Esophagus muscularis mucosa (tissue), 3 donors: ENCODE measurements around the gene GRIK3.

Experiments used
- POLR2A ChIP-seq: fragments of 450-650 bp; IDR thresholded peaks from one replicate; pipeline ENCODE4 v1.6.1; 2017; ENCODE audit warnings: antibody characterized with exemption, moderate library complexity, mild to moderate bottlenecking, low read depth
- POLR2AphosphoS5 ChIP-seq, 2 donors: sonication (generic); formaldehyde crosslinking; IDR thresholded peaks; one replicate each; pipeline ENCODE4 v1.6.1; 2017; ENCODE audit warnings: antibody characterized with exemption in 2 of 2
- TF ChIP-seq, protein P1 (sequence below), 3 experiments: fragments of 200-600 bp in 2 of 3; fragments of 450-650 bp in 1 of 3; sonication (generic) in 2 of 3; IDR thresholded peaks; one replicate each; pipeline ENCODE4 v1.5.1; 2017 to 2019; ENCODE audit warnings: antibody characterized with exemption in 3 of 3, mild to moderate bottlenecking in 2 of 3, moderate library complexity in 1 of 3

DNA sequence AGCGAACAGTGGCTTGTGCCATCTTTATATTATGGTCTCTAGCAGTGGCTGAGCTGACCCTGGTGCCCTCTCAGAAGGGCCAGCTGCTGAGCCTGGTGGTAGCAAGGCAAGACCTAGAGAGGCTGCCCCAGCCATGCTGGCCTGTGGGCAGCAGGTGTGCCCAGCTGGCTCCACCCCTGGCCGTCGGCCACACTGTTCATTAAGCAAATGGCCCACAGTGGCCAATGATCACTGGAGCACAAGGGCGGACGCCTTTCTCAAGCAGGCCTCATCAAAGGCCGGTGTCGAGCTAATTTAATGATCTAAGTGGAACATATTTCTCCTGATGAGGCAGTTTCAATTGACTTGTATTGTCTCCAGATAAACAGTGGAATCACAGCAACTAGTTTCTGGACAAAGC, 89.4 kb downstream of the GRIK3 start:
- TF ChIP-seq, protein P1, sequence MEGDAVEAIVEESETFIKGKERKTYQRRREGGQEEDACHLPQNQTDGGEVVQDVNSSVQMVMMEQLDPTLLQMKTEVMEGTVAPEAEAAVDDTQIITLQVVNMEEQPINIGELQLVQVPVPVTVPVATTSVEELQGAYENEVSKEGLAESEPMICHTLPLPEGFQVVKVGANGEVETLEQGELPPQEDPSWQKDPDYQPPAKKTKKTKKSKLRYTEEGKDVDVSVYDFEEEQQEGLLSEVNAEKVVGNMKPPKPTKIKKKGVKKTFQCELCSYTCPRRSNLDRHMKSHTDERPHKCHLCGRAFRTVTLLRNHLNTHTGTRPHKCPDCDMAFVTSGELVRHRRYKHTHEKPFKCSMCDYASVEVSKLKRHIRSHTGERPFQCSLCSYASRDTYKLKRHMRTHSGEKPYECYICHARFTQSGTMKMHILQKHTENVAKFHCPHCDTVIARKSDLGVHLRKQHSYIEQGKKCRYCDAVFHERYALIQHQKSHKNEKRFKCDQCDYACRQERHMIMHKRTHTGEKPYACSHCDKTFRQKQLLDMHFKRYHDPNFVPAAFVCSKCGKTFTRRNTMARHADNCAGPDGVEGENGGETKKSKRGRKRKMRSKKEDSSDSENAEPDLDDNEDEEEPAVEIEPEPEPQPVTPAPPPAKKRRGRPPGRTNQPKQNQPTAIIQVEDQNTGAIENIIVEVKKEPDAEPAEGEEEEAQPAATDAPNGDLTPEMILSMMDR (IDR thresholded peaks at IDR 0.05), result no peak
- TF ChIP-seq POLR2AphosphoS5 (IDR thresholded peaks at IDR 0.05), result no peak
- no peak for TF ChIP-seq POLR2A
